ENCODE results near the gene SLC4A1.

SLC4A1 gene

GRCh38 chr17:44267818-44268490, at the start of gene SLC4A1:
SLC4A1 (minus strand) TSS chr17:44268135; CDS start chr17:44262866, 5,269 bp downstream.
- no peak for DNase-seq (ENCODE audit: low read depth)

GRCh38 chr17:44317545-44317944, 49.6 kb upstream of the SLC4A1 start:
- DNase-seq (ENCODE audit: low read depth): no peak

GRCh38 chr17:44315760-44316731, 48.1 kb upstream of the SLC4A1 start:
- no peak for DNase-seq (ENCODE audit: low read depth)

- DNase-seq (ENCODE audit: low read depth): peak; percentile 35
These were observed 47.1 kb upstream of the SLC4A1 start for GRCh38 chr17:44314869-44315661.

- no peak for DNase-seq (ENCODE audit: low read depth)
These were observed 46.6 kb upstream of the SLC4A1 start for GRCh38 chr17:44314524-44314868.

GRCh38 chr17:44314031-44314430, 46.1 kb upstream of the SLC4A1 start:
- no peak for DNase-seq (ENCODE audit: low read depth)

- DNase-seq (ENCODE audit: low read depth): no peak
These were observed 44.6 kb upstream of the SLC4A1 start for GRCh38 chr17:44312396-44313104.

- DNase-seq (ENCODE audit: low read depth): no peak
These were observed 43.7 kb upstream of the SLC4A1 start for GRCh38 chr17:44311562-44312181.

- DNase-seq (ENCODE audit: low read depth): no peak
These were observed 42.9 kb upstream of the SLC4A1 start for GRCh38 chr17:44310609-44311376.

- no peak for DNase-seq (ENCODE audit: low read depth)
These were observed 42.3 kb upstream of the SLC4A1 start for GRCh38 chr17:44310188-44310587.

- DNase-seq (ENCODE audit: low read depth): no peak
These were observed 41.5 kb upstream of the SLC4A1 start for GRCh38 chr17:44309472-44309871.

- DNase-seq (ENCODE audit: low read depth): no peak
These were observed 40.9 kb upstream of the SLC4A1 start for GRCh38 chr17:44308865-44309264.

- DNase-seq (ENCODE audit: low read depth): peak; percentile 80
These were observed 40.4 kb upstream of the SLC4A1 start, which contains the start of gene RUNDC3A for GRCh38 chr17:44308320-44308818. RUNDC3A (plus strand) TSS chr17:44308601; CDS start chr17:44308833, 232 bp downstream.

GRCh38 chr17:44307387-44308186, 39.7 kb upstream of the SLC4A1 start:
- no peak for DNase-seq (ENCODE audit: low read depth)

GRCh38 chr17:44304651-44305050, 36.7 kb upstream of the SLC4A1 start:
- DNase-seq (ENCODE audit: low read depth): no peak

GRCh38 chr17:44297975-44298374, 30.0 kb upstream of the SLC4A1 start:
- no peak for DNase-seq (ENCODE audit: low read depth)

GRCh38 chr17:44293509-44294226, 25.7 kb upstream of the SLC4A1 start:
- DNase-seq (ENCODE audit: low read depth): no peak

- DNase-seq (ENCODE audit: low read depth): no peak
These were observed 19.7 kb upstream of the SLC4A1 start for GRCh38 chr17:44287651-44288050.

- no peak for DNase-seq (ENCODE audit: low read depth)
These were observed 16.1 kb upstream of the SLC4A1 start for GRCh38 chr17:44284024-44284400.

Measured in stimulated activated CD8-positive, alpha-beta memory T cell treated with anti-CD3 and anti-CD28 coated beads, Interleukin-4, amount 100 ng/mL, for 24 hours (primary cell).